H1 (cell line): Measurements from ENCODE around the gene ABCF3. TPM values are rescaled to one million over a fixed set of nuclear protein-coding genes. Genes with fewer than 3 reads are reported as not detected.

ENCODE experiments used
- CTCF ChIA-PET: fragments of 300-600 bp; sonication (Branson Sonifier 250); formaldehyde crosslinking; loops from one replicate; lab custom pipeline; 2021; ENCODE audit not compliant: partially characterized antibody; lab: Charles Lee
- POLR2A ChIA-PET: fragments of 300-600 bp; sonication (Branson Sonifier 250); formaldehyde crosslinking; loops from one replicate; lab custom pipeline; 2021; ENCODE audit warnings: inconsistent platforms; ENCODE audit not compliant: partially characterized antibody; lab: Charles Lee
- DNase-seq, 2 experiments: peaks; one replicate each; pipeline versions ENCODE4 v3.0.0 to v3.0.0-alpha.2; 2010 to 2022; ENCODE audit warnings: low spot score in 2 of 2, low read depth in 1 of 2, mixed read lengths in 1 of 2
- FAIRE-seq: peaks from 2 replicates; lab custom pipeline; 2011; peaks lifted over from hg19 to GRCh38; lab: Jason Lieb, UNC
- H2AFZ ChIP-seq: 2 replicates; pipeline ENCODE4 v1.8.1; 2012; ENCODE audit warnings: low read length, inconsistent platforms
- H2AK5ac ChIP-seq: 2 replicates; pipeline ENCODE4 v1.6.1; 2013; ENCODE audit warnings: low read depth, low read length
- H2BK120ac ChIP-seq: replicated peaks from 2 replicates; pipeline ENCODE3; 2013; ENCODE audit warnings: low read depth, low read length, inconsistent platforms
- H2BK12ac ChIP-seq: 2 replicates; pipeline ENCODE4 v1.6.1; 2013; ENCODE audit warnings: low read depth, low read length
- H2BK15ac ChIP-seq: 2 replicates; pipeline ENCODE4 v1.6.1; 2013; ENCODE audit warnings: low read length
- H2BK20ac ChIP-seq: 2 replicates; pipeline ENCODE4 v1.6.1; 2013; ENCODE audit warnings: low read length
- H2BK5ac ChIP-seq: 2 replicates; pipeline ENCODE4 v1.6.1; 2013; ENCODE audit warnings: low read depth, low read length
- H3K14ac ChIP-seq: 2 replicates; pipeline ENCODE4 v1.6.1; 2013; ENCODE audit warnings: inconsistent platforms; ENCODE audit not compliant: insufficient read length
- H3K18ac ChIP-seq: 2 replicates; pipeline ENCODE4 v1.6.1; 2013; ENCODE audit warnings: low read length; ENCODE audit errors: extremely low read depth
- H3K23ac ChIP-seq: 2 replicates; pipeline ENCODE4 v1.6.1; 2013; ENCODE audit warnings: inconsistent platforms; ENCODE audit not compliant: insufficient read length
- H3K23me2 ChIP-seq: 2 replicates; pipeline ENCODE4 v1.6.1; 2013; ENCODE audit warnings: low read depth, low read length
- H3K27ac ChIP-seq: 2 replicates; pipeline ENCODE4 v1.6.1; 2011; ENCODE audit warnings: low read depth, low read length, inconsistent platforms
- H3K27me3 ChIP-seq, 4 experiments: replicated peaks in 1 of 4; 1 replicate in 1 of 4; 2 replicates in 3 of 4; pipeline versions ENCODE4 v1.6.1 to v1.8.1; 2011 to 2013; ENCODE audit warnings: low read length in 3 of 4, mild to moderate bottlenecking in 3 of 4, inconsistent platforms in 2 of 4, mixed read lengths in 2 of 4, moderate library complexity in 1 of 4; ENCODE audit not compliant: control insufficient read depth in 3 of 4, insufficient read depth in 3 of 4; ENCODE audit errors: extremely low read depth in 1 of 4
- H3K36me3 ChIP-seq, 4 experiments: 2 replicates each; pipeline versions ENCODE4 v1.6.1 to v1.8.1; 2011 to 2013; ENCODE audit warnings: mild to moderate bottlenecking in 4 of 4, low read length in 3 of 4, moderate library complexity in 2 of 4, control low read depth in 1 of 4, inconsistent platforms in 1 of 4; ENCODE audit not compliant: insufficient read depth in 4 of 4, control insufficient read depth in 2 of 4
- H3K4ac ChIP-seq: replicated peaks from 2 replicates; pipeline ENCODE3; 2013; ENCODE audit warnings: low read length, low read depth, mixed read lengths, inconsistent platforms; ENCODE audit not compliant: insufficient read length
- H3K4me1 ChIP-seq, 4 experiments: replicated peaks in 1 of 4; 1 replicate in 1 of 4; 2 replicates in 3 of 4; pipeline versions ENCODE4 v1.6.1 to v1.8.1; 2011 to 2013; ENCODE audit warnings: low read length in 3 of 4, inconsistent platforms in 2 of 4, mixed read lengths in 1 of 4; ENCODE audit not compliant: insufficient read depth in 4 of 4, control insufficient read depth in 3 of 4
- H3K4me2 ChIP-seq, 2 experiments: 2 replicates each; pipeline versions ENCODE4 v1.6.1 to v1.8.1; 2011 to 2013; ENCODE audit warnings: low read depth in 2 of 2, low read length in 2 of 2, control low read depth in 1 of 2, inconsistent platforms in 1 of 2, mild to moderate bottlenecking in 1 of 2; ENCODE audit not compliant: insufficient read depth in 1 of 2
- H3K4me3 ChIP-seq, 4 experiments: fragments of 200-600, 300-600 bp in 1 of 4; sonication (generic), shearing (Covaris generic), sonication (Bioruptor Twin) in 1 of 4; 2 replicates each; pipeline versions ENCODE4 v1.5.1 to v1.8.1; 2011 to 2016; ENCODE audit warnings: low read length in 4 of 4, low read depth in 3 of 4, control low read depth in 2 of 4, inconsistent platforms in 2 of 4, mild to moderate bottlenecking in 2 of 4, mixed read lengths in 1 of 4, moderate library complexity in 1 of 4; ENCODE audit not compliant: insufficient read depth in 2 of 4; ENCODE audit errors: extremely low read depth in 1 of 4
- H3K56ac ChIP-seq: replicated peaks from 2 replicates; pipeline ENCODE3; 2013; ENCODE audit warnings: low read depth, mild to moderate bottlenecking, mixed read lengths, low read length, inconsistent platforms; ENCODE audit not compliant: insufficient read length
- H3K79me1 ChIP-seq: 2 replicates; pipeline ENCODE4 v1.6.1; 2013; ENCODE audit warnings: low read depth, low read length, control low read depth
- H3K79me2 ChIP-seq, 2 experiments: 2 replicates each; pipeline versions ENCODE4 v1.6.1 to v1.8.1; 2012 to 2013; ENCODE audit warnings: low read length in 2 of 2, mild to moderate bottlenecking in 2 of 2, inconsistent platforms in 1 of 2; ENCODE audit not compliant: insufficient read depth in 2 of 2, control insufficient read depth in 1 of 2
- H3K9ac ChIP-seq, 4 experiments: replicated peaks in 1 of 4; 1 replicate in 1 of 4; 2 replicates in 3 of 4; pipeline versions ENCODE4 v1.6.1 to v1.8.1; 2011 to 2013; ENCODE audit warnings: low read depth in 3 of 4, low read length in 3 of 4, control low read depth in 2 of 4, mild to moderate bottlenecking in 2 of 4, moderate library complexity in 2 of 4, inconsistent platforms in 1 of 4; ENCODE audit errors: extremely low read depth in 1 of 4
- H3K9me3 ChIP-seq, 2 experiments: 2 replicates each; pipeline versions ENCODE4 v1.6.1 to v1.8.1; 2012 to 2013; ENCODE audit warnings: mild to moderate bottlenecking in 2 of 2, moderate library complexity in 2 of 2, control low read depth in 1 of 2, inconsistent platforms in 1 of 2, low read depth in 1 of 2, low read length in 1 of 2, mixed read lengths in 1 of 2; ENCODE audit not compliant: insufficient read depth in 2 of 2
- H4K20me1 ChIP-seq, 2 experiments: replicated peaks in 1 of 2; 2 replicates each; pipeline versions ENCODE3 to v1.8.1; 2011 to 2013; ENCODE audit warnings: inconsistent platforms in 2 of 2, low read length in 2 of 2, mild to moderate bottlenecking in 1 of 2; ENCODE audit not compliant: insufficient read depth in 2 of 2, control insufficient read depth in 1 of 2
- H4K5ac ChIP-seq: 2 replicates; pipeline ENCODE4 v1.6.1; 2013; ENCODE audit warnings: low read length, low read depth, mixed read lengths, inconsistent platforms; ENCODE audit not compliant: insufficient read length
- H4K8ac ChIP-seq: 2 replicates; pipeline ENCODE4 v1.8.0; 2013; ENCODE audit warnings: mild to moderate bottlenecking, moderate library complexity, low read length, inconsistent platforms; ENCODE audit not compliant: insufficient read depth; ENCODE audit errors: extremely low read depth
- H4K91ac ChIP-seq: replicated peaks from 2 replicates; pipeline ENCODE3; 2013; ENCODE audit warnings: low read length, mixed read lengths, inconsistent platforms; ENCODE audit not compliant: insufficient read length
- BCL11A ChIP-seq, 2 experiments: IDR thresholded peaks; one replicate each; pipeline ENCODE4 v1.6.1; 2011; ENCODE audit warnings: low read depth in 2 of 2, low read length in 2 of 2, mild to moderate bottlenecking in 2 of 2
- CHD2 ChIP-seq: IDR thresholded peaks from 2 replicates; pipeline ENCODE4 v1.6.1; 2012; ENCODE audit warnings: low read length, improper control_type of control experiment
- EP300 ChIP-seq, 2 experiments: IDR thresholded peaks; 1 replicate in 1 of 2; 2 replicates in 1 of 2; pipeline ENCODE4 v1.6.1; 2011 to 2012; ENCODE audit warnings: low read depth in 2 of 2, low read length in 2 of 2, mild to moderate bottlenecking in 2 of 2, borderline replicate concordance in 1 of 2, inconsistent platforms in 1 of 2, moderate library complexity in 1 of 2
- NANOG ChIP-seq: IDR thresholded peaks from 2 replicates; pipeline ENCODE4 v1.6.1; 2011; ENCODE audit warnings: low read length, low read depth, mild to moderate bottlenecking, inconsistent platforms; ENCODE audit not compliant: insufficient read depth, poor library complexity, severe bottlenecking
- SAP30 ChIP-seq: fragments of 300-600 bp; sonication (generic); IDR thresholded peaks from 2 replicates; pipeline ENCODE4 v1.7.1; 2012; ENCODE audit warnings: low read length, moderate library complexity, mild to moderate bottlenecking, inconsistent platforms; ENCODE audit not compliant: insufficient read depth, insufficient replicate concordance
- TEAD4 ChIP-seq: IDR thresholded peaks from 2 replicates; pipeline ENCODE4 v1.6.1; 2012; ENCODE audit warnings: low read depth, low read length, inconsistent platforms, mixed read lengths
- WGBS, 2 experiments: shearing (Covaris generic) in 1 of 2; methylation state at CpG; one replicate each; pipeline versions ENCODE4 v1.1.6 to v1.1.7; 2013 to 2015; ENCODE audit warnings: low lambda C conversion rate in 2 of 2, mixed read lengths in 2 of 2, inconsistent platforms in 1 of 2, low coverage in 1 of 2, missing lambda C conversion rate in 1 of 2; ENCODE audit not compliant: insufficient replicate concordance in 2 of 2, insufficient coverage in 1 of 2, insufficient read length in 1 of 2; ENCODE audit errors: extremely low coverage in 1 of 2, missing lambda C conversion rate in 1 of 2; 5-methylcytosine and 5-hydroxymethylcytosine counted together
- polyA plus RNA-seq, 7 experiments: library from polyadenylated mRNA; depleted of rRNA in 3 of 7; stranded (reverse) in 5 of 7; unstranded in 2 of 7; fragments of >200 nt in 5 of 7; fragments of 200-250 nt in 2 of 7; gene quantifications; 1 replicate in 5 of 7; 2 replicates in 1 of 7; 4 replicates in 1 of 7; pipeline versions ENCODE4 v1.2.1 to v1.2.3, GENCODE V29; 2011 to 2013; ENCODE audit warnings: missing spikeins in 2 of 7, mixed read lengths in 2 of 7
- total RNA-seq: library from RNA; stranded (reverse); fragmentation: NEBNext Ultra II Directional; extraction: Animal tissue kit (Norgen Biotek cat#: 25700); gene quantifications from 2 replicates; pipeline ENCODE4 v1.2.1, GENCODE V29; 2021
- TF ChIP-seq, protein P1 (sequence below): IDR thresholded peaks from 2 replicates; pipeline ENCODE4 v1.6.1; 2012; ENCODE audit warnings: inconsistent platforms

The ABCF3 gene
- total and polyA plus RNA-seq, 2 of the 8 experiments (the other 6 are each of a cell fraction or from before 2014, with no cell fraction given) = 51.6 to 57.8 TPM

- no peak overlapping the region for H3K4me2 ChIP-seq
- no peak overlapping the region for H2BK5ac ChIP-seq
- no peak overlapping the region for H3K4me3 ChIP-seq
- H3K23me2 ChIP-seq = peaks cover 6% of the 10 kb centered on the region
- TF ChIP-seq EP300 (IDR thresholded peaks at IDR 0.05; ENCODE audit: borderline replicate concordance in 1 of 2, low read depth in 2 of 2, low read length in 2 of 2) (no peak), CHD2 (no peak), TEAD4 (no peak), NANOG (no peak), SAP30 (no peak), BCL11A (IDR thresholded peaks at IDR 0.05; ENCODE audit: low read depth in 2 of 2, low read length in 2 of 2) (no peak)
- TF ChIP-seq, protein P1, sequence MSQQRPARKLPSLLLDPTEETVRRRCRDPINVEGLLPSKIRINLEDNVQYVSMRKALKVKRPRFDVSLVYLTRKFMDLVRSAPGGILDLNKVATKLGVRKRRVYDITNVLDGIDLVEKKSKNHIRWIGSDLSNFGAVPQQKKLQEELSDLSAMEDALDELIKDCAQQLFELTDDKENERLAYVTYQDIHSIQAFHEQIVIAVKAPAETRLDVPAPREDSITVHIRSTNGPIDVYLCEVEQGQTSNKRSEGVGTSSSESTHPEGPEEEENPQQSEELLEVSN = no peak
- TF ChIP-seq, all 59 proteins: peak for 0
- peaks cover 0 to 26% (median 18%) of the 10 kb centered on the region in 4 experiments; a peak in 6 of 7 replicates for H3K4me1 ChIP-seq
- no peak overlapping the region for H2BK20ac ChIP-seq
- no peak overlapping the region for H2BK12ac ChIP-seq
- H3K27ac ChIP-seq = no peak overlapping the region
- POLR2A ChIA-PET = interaction anchor here (0.9 to 3.0 kb wide), 6 partner anchors 24 to 180 kb away, joined by 3 to 9 read pairs (median 3); partner anchors contain the start of genes DVL3 and VWA5B2
- no peaks in the 10 kb centered on the region for H3K27me3 ChIP-seq
- peaks cover 0 to 33% of the 10 kb centered on the region in 2 experiments; a peak in 2 of 4 replicates for H3K79me2 ChIP-seq
- H4K5ac ChIP-seq = no peak overlapping the region
- no peak overlapping the region for H2BK15ac ChIP-seq
- no peak overlapping the region for H3K18ac ChIP-seq
- CTCF ChIA-PET = interaction anchor here (0.8 to 4.7 kb wide), 8 partner anchors 9 to 109 kb away, joined by 3 to 22 read pairs (median 4); no protein-coding TSS in a partner anchor
- no peak overlapping the region for H2AFZ ChIP-seq
- H3K9me3 ChIP-seq = no peaks in the 10 kb centered on the region
- no peak overlapping the region for H2AK5ac ChIP-seq
- no peak overlapping the region; the same call in 1 of the 2 replicates for H4K8ac ChIP-seq
- no peak overlapping the region for H4K91ac ChIP-seq
- H3K23ac ChIP-seq = no peak overlapping the region
- WGBS, 2 experiments = 96% methylated on average over 6 of the region's 6 CpGs; no CpG with 5 or more reads in 1 of the 2 experiments
- H4K20me1 ChIP-seq = peaks cover 0 to 19% of the 10 kb centered on the region in 2 experiments
- H2BK120ac ChIP-seq = no peak overlapping the region
- no peak for FAIRE-seq
- no peak overlapping the region for H3K56ac ChIP-seq
- peaks cover 55 to 81% (median 65%) of the 10 kb centered on the region in 4 experiments for H3K36me3 ChIP-seq
- no peak overlapping the region; a peak in 1 of 7 replicates for H3K9ac ChIP-seq
- no peak overlapping the region for H3K4ac ChIP-seq
- peaks cover 13% of the 10 kb centered on the region for H3K79me1 ChIP-seq
- no peak for DNase-seq
- H3K14ac ChIP-seq = no peak overlapping the region
Observed at GRCh38 chr3:184180165-184180564, 5.8 kb upstream of the ABCF3 start.
